ENCODE results near the gene AP2M1.

DNA sequence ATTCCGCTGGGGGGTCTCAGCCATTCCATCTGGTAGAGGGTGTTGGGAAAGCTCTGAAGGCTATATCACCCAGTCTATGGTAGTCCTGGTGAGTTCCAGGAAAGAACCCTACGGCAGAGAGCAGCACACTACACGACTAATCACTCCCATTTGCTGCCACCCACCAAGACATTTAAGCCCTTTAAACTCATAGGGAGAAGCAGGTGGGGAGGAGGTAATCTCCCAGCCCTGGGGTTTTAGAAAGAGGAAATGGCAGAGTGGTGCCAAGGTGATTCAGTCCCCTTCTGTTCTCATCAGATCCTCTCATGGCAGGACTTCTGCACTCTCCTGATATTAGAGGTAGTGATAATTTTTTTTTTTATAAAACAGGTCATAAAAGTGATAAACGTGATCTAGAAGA lies 44.2 kb downstream of the AP2M1 start:
- TF ChIP-seq, protein P1, sequence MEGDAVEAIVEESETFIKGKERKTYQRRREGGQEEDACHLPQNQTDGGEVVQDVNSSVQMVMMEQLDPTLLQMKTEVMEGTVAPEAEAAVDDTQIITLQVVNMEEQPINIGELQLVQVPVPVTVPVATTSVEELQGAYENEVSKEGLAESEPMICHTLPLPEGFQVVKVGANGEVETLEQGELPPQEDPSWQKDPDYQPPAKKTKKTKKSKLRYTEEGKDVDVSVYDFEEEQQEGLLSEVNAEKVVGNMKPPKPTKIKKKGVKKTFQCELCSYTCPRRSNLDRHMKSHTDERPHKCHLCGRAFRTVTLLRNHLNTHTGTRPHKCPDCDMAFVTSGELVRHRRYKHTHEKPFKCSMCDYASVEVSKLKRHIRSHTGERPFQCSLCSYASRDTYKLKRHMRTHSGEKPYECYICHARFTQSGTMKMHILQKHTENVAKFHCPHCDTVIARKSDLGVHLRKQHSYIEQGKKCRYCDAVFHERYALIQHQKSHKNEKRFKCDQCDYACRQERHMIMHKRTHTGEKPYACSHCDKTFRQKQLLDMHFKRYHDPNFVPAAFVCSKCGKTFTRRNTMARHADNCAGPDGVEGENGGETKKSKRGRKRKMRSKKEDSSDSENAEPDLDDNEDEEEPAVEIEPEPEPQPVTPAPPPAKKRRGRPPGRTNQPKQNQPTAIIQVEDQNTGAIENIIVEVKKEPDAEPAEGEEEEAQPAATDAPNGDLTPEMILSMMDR (IDR thresholded peaks at IDR 0.05) = no peak
- TF ChIP-seq EP300 (IDR thresholded peaks at IDR 0.05) (no peak), POLR2A (IDR thresholded peaks at IDR 0.05) (no peak)

Data from upper lobe of left lung (tissue), 4 donors.